ENCODE results near the gene MPP7.

MPP7 gene

DNA sequence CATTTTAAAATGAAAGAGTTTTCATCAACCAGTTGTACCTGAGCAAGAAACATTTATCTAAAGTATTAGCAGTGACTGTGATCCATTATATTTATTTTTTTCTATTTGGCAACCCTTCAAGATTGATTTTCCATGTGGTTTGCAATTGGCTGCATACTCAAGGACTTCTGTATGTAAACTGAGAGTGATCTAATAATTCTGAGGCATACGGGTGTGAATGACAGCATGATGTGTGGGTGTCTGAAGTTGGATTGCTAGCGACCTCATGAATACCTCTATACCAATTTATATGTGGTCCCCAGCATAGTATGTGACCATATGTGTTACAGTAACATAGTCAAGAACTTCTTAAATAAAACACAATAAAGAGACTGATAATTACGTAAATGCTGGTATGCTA lies 8.2 kb upstream of the MPP7 start:
- H3K27me3 ChIP-seq (ENCODE audit: insufficient read depth, poor library complexity, severe bottlenecking): no peaks in the 10 kb centered on the region
- no peak overlapping the region for H3K27ac ChIP-seq (replicated peaks)
- TF ChIP-seq, protein P1, sequence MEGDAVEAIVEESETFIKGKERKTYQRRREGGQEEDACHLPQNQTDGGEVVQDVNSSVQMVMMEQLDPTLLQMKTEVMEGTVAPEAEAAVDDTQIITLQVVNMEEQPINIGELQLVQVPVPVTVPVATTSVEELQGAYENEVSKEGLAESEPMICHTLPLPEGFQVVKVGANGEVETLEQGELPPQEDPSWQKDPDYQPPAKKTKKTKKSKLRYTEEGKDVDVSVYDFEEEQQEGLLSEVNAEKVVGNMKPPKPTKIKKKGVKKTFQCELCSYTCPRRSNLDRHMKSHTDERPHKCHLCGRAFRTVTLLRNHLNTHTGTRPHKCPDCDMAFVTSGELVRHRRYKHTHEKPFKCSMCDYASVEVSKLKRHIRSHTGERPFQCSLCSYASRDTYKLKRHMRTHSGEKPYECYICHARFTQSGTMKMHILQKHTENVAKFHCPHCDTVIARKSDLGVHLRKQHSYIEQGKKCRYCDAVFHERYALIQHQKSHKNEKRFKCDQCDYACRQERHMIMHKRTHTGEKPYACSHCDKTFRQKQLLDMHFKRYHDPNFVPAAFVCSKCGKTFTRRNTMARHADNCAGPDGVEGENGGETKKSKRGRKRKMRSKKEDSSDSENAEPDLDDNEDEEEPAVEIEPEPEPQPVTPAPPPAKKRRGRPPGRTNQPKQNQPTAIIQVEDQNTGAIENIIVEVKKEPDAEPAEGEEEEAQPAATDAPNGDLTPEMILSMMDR (IDR thresholded peaks at IDR 0.05; ENCODE audit: insufficient read depth, low read length): no peak
- TF ChIP-seq, protein P2, sequence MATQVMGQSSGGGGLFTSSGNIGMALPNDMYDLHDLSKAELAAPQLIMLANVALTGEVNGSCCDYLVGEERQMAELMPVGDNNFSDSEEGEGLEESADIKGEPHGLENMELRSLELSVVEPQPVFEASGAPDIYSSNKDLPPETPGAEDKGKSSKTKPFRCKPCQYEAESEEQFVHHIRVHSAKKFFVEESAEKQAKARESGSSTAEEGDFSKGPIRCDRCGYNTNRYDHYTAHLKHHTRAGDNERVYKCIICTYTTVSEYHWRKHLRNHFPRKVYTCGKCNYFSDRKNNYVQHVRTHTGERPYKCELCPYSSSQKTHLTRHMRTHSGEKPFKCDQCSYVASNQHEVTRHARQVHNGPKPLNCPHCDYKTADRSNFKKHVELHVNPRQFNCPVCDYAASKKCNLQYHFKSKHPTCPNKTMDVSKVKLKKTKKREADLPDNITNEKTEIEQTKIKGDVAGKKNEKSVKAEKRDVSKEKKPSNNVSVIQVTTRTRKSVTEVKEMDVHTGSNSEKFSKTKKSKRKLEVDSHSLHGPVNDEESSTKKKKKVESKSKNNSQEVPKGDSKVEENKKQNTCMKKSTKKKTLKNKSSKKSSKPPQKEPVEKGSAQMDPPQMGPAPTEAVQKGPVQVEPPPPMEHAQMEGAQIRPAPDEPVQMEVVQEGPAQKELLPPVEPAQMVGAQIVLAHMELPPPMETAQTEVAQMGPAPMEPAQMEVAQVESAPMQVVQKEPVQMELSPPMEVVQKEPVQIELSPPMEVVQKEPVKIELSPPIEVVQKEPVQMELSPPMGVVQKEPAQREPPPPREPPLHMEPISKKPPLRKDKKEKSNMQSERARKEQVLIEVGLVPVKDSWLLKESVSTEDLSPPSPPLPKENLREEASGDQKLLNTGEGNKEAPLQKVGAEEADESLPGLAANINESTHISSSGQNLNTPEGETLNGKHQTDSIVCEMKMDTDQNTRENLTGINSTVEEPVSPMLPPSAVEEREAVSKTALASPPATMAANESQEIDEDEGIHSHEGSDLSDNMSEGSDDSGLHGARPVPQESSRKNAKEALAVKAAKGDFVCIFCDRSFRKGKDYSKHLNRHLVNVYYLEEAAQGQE (IDR thresholded peaks at IDR 0.05; ENCODE audit: insufficient replicate concordance, low read depth): no peak
- TF ChIP-seq GABPA (IDR thresholded peaks at IDR 0.05; ENCODE audit: low read depth): no peak
- TF ChIP-seq POLR2AphosphoS5 (IDR thresholded peaks at IDR 0.05; ENCODE audit: low read depth): no peak
- no peak for TF ChIP-seq SPI1 (IDR thresholded peaks at IDR 0.05; ENCODE audit: borderline replicate concordance, low read depth)
- no peak overlapping the region for H3K4me3 ChIP-seq (replicated peaks; ENCODE audit: insufficient read depth, low read length)
- no peak for DNase-seq (ENCODE audit: low read depth in 1 of 2, low spot score in 1 of 2)

DNA sequence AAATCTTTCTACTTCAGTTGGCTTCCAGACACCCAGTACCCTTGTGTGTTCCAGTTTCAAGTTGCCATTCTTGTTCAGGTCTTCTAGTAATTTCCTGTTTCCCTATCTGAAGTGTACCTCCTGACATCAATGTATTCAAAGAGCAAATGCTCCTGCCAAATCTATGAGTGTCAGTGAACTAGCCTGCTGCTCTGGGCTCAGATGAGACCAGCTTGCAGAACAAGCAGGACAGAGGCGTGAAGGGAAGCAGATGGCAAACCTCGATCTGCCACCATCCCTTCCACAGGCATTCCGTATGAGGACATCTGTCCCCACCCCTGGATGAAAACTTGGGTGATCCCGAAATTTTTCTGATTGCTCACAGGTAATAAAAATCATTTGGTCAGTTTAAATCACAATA lies 4.4 kb upstream of the MPP7 start:
- TF ChIP-seq, protein P1 (IDR thresholded peaks at IDR 0.05; ENCODE audit: insufficient read depth, low read length): no peak
- TF ChIP-seq POLR2AphosphoS5 (IDR thresholded peaks at IDR 0.05; ENCODE audit: low read depth) (no peak), SPI1 (IDR thresholded peaks at IDR 0.05; ENCODE audit: borderline replicate concordance, low read depth) (no peak), GABPA (IDR thresholded peaks at IDR 0.05; ENCODE audit: low read depth) (no peak)
- TF ChIP-seq, protein P2 (IDR thresholded peaks at IDR 0.05; ENCODE audit: insufficient replicate concordance, low read depth): no peak
- Histone ChIP-seq H3K4me3 (replicated peaks; ENCODE audit: insufficient read depth, low read length) (no peak overlapping the region), H3K27ac (replicated peaks) (no peak overlapping the region), H3K27me3 (ENCODE audit: insufficient read depth, poor library complexity, severe bottlenecking) (no peaks in the 10 kb centered on the region)
- DNase-seq (ENCODE audit: low read depth in 1 of 2, low spot score in 1 of 2): no peak

DNA sequence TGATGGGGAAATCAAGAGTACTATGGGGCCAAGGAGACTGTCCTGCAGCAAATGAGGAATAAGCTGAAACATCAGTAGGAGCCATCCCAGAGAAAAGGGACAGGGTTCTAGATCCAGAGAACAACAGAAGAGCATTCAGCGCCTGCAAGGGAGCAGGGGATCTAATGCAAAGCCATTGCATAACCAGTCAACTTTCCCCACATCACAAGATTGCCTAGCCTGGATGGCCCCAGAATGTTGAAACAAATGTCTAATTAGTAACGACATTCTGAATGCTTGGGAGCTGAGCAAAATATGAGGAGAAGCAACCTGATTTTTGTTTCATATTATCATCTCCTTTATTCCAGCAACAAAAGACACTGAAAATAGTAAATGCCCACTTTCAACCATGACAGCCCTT lies 2.7 kb upstream of the MPP7 start:
- H3K4me3 ChIP-seq (replicated peaks; ENCODE audit: insufficient read depth, low read length): no peak overlapping the region
- peaks cover 3% of the 10 kb centered on the region for H3K27me3 ChIP-seq (ENCODE audit: insufficient read depth, poor library complexity, severe bottlenecking)
- peak in 1 of 2 experiments; percentile 29 for DNase-seq (ENCODE audit: low read depth in 1 of 2, low spot score in 1 of 2)
- no peak overlapping the region for H3K27ac ChIP-seq (replicated peaks)
- TF ChIP-seq SPI1 (IDR thresholded peaks at IDR 0.05; ENCODE audit: borderline replicate concordance, low read depth) (no peak), POLR2AphosphoS5 (IDR thresholded peaks at IDR 0.05; ENCODE audit: low read depth) (no peak), GABPA (IDR thresholded peaks at IDR 0.05; ENCODE audit: low read depth) (no peak)
- TF ChIP-seq, protein P1 (IDR thresholded peaks at IDR 0.05; ENCODE audit: insufficient read depth, low read length): no peak
- TF ChIP-seq, protein P2 (IDR thresholded peaks at IDR 0.05; ENCODE audit: insufficient replicate concordance, low read depth): no peak

Data from HL-60 (cell line).